H1 (cell line): ENCODE measurements around the gene TAF3. TPM values are rescaled to one million over a fixed set of nuclear protein-coding genes. Genes with fewer than 3 reads are reported as not detected.

Experiments used
- CTCF ChIA-PET: fragments of 300-600 bp; sonication (Branson Sonifier 250); formaldehyde crosslinking; loops from one replicate; lab custom pipeline; 2021; ENCODE audit not compliant: partially characterized antibody; lab: Charles Lee
- POLR2A ChIA-PET: fragments of 300-600 bp; sonication (Branson Sonifier 250); formaldehyde crosslinking; loops from one replicate; lab custom pipeline; 2021; ENCODE audit warnings: inconsistent platforms; ENCODE audit not compliant: partially characterized antibody; lab: Charles Lee
- DNase-seq, 2 experiments: peaks; one replicate each; pipeline versions ENCODE4 v3.0.0 to v3.0.0-alpha.2; 2010 to 2022; ENCODE audit warnings: low spot score in 2 of 2, low read depth in 1 of 2, mixed read lengths in 1 of 2
- FAIRE-seq: peaks from 2 replicates; lab custom pipeline; 2011; peaks lifted over from hg19 to GRCh38; lab: Jason Lieb, UNC
- H2AFZ ChIP-seq: 2 replicates; pipeline ENCODE4 v1.8.1; 2012; ENCODE audit warnings: low read length, inconsistent platforms
- H2AK5ac ChIP-seq: 2 replicates; pipeline ENCODE4 v1.6.1; 2013; ENCODE audit warnings: low read depth, low read length
- H2BK120ac ChIP-seq: replicated peaks from 2 replicates; pipeline ENCODE3; 2013; ENCODE audit warnings: low read depth, low read length, inconsistent platforms
- H2BK12ac ChIP-seq: 2 replicates; pipeline ENCODE4 v1.6.1; 2013; ENCODE audit warnings: low read depth, low read length
- H2BK15ac ChIP-seq: 2 replicates; pipeline ENCODE4 v1.6.1; 2013; ENCODE audit warnings: low read length
- H2BK20ac ChIP-seq: 2 replicates; pipeline ENCODE4 v1.6.1; 2013; ENCODE audit warnings: low read length
- H2BK5ac ChIP-seq: 2 replicates; pipeline ENCODE4 v1.6.1; 2013; ENCODE audit warnings: low read depth, low read length
- H3K14ac ChIP-seq: 2 replicates; pipeline ENCODE4 v1.6.1; 2013; ENCODE audit warnings: inconsistent platforms; ENCODE audit not compliant: insufficient read length
- H3K18ac ChIP-seq: 2 replicates; pipeline ENCODE4 v1.6.1; 2013; ENCODE audit warnings: low read length; ENCODE audit errors: extremely low read depth
- H3K23ac ChIP-seq: 2 replicates; pipeline ENCODE4 v1.6.1; 2013; ENCODE audit warnings: inconsistent platforms; ENCODE audit not compliant: insufficient read length
- H3K23me2 ChIP-seq: 2 replicates; pipeline ENCODE4 v1.6.1; 2013; ENCODE audit warnings: low read depth, low read length
- H3K27ac ChIP-seq: 2 replicates; pipeline ENCODE4 v1.6.1; 2011; ENCODE audit warnings: low read depth, low read length, inconsistent platforms
- H3K27me3 ChIP-seq, 4 experiments: replicated peaks in 1 of 4; 1 replicate in 1 of 4; 2 replicates in 3 of 4; pipeline versions ENCODE4 v1.6.1 to v1.8.1; 2011 to 2013; ENCODE audit warnings: low read length in 3 of 4, mild to moderate bottlenecking in 3 of 4, inconsistent platforms in 2 of 4, mixed read lengths in 2 of 4, moderate library complexity in 1 of 4; ENCODE audit not compliant: control insufficient read depth in 3 of 4, insufficient read depth in 3 of 4; ENCODE audit errors: extremely low read depth in 1 of 4
- H3K36me3 ChIP-seq, 4 experiments: 2 replicates each; pipeline versions ENCODE4 v1.6.1 to v1.8.1; 2011 to 2013; ENCODE audit warnings: mild to moderate bottlenecking in 4 of 4, low read length in 3 of 4, moderate library complexity in 2 of 4, control low read depth in 1 of 4, inconsistent platforms in 1 of 4; ENCODE audit not compliant: insufficient read depth in 4 of 4, control insufficient read depth in 2 of 4
- H3K4ac ChIP-seq: replicated peaks from 2 replicates; pipeline ENCODE3; 2013; ENCODE audit warnings: low read length, low read depth, mixed read lengths, inconsistent platforms; ENCODE audit not compliant: insufficient read length
- H3K4me1 ChIP-seq, 4 experiments: replicated peaks in 1 of 4; 1 replicate in 1 of 4; 2 replicates in 3 of 4; pipeline versions ENCODE4 v1.6.1 to v1.8.1; 2011 to 2013; ENCODE audit warnings: low read length in 3 of 4, inconsistent platforms in 2 of 4, mixed read lengths in 1 of 4; ENCODE audit not compliant: insufficient read depth in 4 of 4, control insufficient read depth in 3 of 4
- H3K4me2 ChIP-seq, 2 experiments: 2 replicates each; pipeline versions ENCODE4 v1.6.1 to v1.8.1; 2011 to 2013; ENCODE audit warnings: low read depth in 2 of 2, low read length in 2 of 2, control low read depth in 1 of 2, inconsistent platforms in 1 of 2, mild to moderate bottlenecking in 1 of 2; ENCODE audit not compliant: insufficient read depth in 1 of 2
- H3K4me3 ChIP-seq, 4 experiments: fragments of 200-600, 300-600 bp in 1 of 4; sonication (generic), shearing (Covaris generic), sonication (Bioruptor Twin) in 1 of 4; 2 replicates each; pipeline versions ENCODE4 v1.5.1 to v1.8.1; 2011 to 2016; ENCODE audit warnings: low read length in 4 of 4, low read depth in 3 of 4, control low read depth in 2 of 4, inconsistent platforms in 2 of 4, mild to moderate bottlenecking in 2 of 4, mixed read lengths in 1 of 4, moderate library complexity in 1 of 4; ENCODE audit not compliant: insufficient read depth in 2 of 4; ENCODE audit errors: extremely low read depth in 1 of 4
- H3K56ac ChIP-seq: replicated peaks from 2 replicates; pipeline ENCODE3; 2013; ENCODE audit warnings: low read depth, mild to moderate bottlenecking, mixed read lengths, low read length, inconsistent platforms; ENCODE audit not compliant: insufficient read length
- H3K79me1 ChIP-seq: 2 replicates; pipeline ENCODE4 v1.6.1; 2013; ENCODE audit warnings: low read depth, low read length, control low read depth
- H3K79me2 ChIP-seq, 2 experiments: 2 replicates each; pipeline versions ENCODE4 v1.6.1 to v1.8.1; 2012 to 2013; ENCODE audit warnings: low read length in 2 of 2, mild to moderate bottlenecking in 2 of 2, inconsistent platforms in 1 of 2; ENCODE audit not compliant: insufficient read depth in 2 of 2, control insufficient read depth in 1 of 2
- H3K9ac ChIP-seq, 4 experiments: replicated peaks in 1 of 4; 1 replicate in 1 of 4; 2 replicates in 3 of 4; pipeline versions ENCODE4 v1.6.1 to v1.8.1; 2011 to 2013; ENCODE audit warnings: low read depth in 3 of 4, low read length in 3 of 4, control low read depth in 2 of 4, mild to moderate bottlenecking in 2 of 4, moderate library complexity in 2 of 4, inconsistent platforms in 1 of 4; ENCODE audit errors: extremely low read depth in 1 of 4
- H3K9me3 ChIP-seq, 2 experiments: 2 replicates each; pipeline versions ENCODE4 v1.6.1 to v1.8.1; 2012 to 2013; ENCODE audit warnings: mild to moderate bottlenecking in 2 of 2, moderate library complexity in 2 of 2, control low read depth in 1 of 2, inconsistent platforms in 1 of 2, low read depth in 1 of 2, low read length in 1 of 2, mixed read lengths in 1 of 2; ENCODE audit not compliant: insufficient read depth in 2 of 2
- H4K20me1 ChIP-seq, 2 experiments: replicated peaks in 1 of 2; 2 replicates each; pipeline versions ENCODE3 to v1.8.1; 2011 to 2013; ENCODE audit warnings: inconsistent platforms in 2 of 2, low read length in 2 of 2, mild to moderate bottlenecking in 1 of 2; ENCODE audit not compliant: insufficient read depth in 2 of 2, control insufficient read depth in 1 of 2
- H4K5ac ChIP-seq: 2 replicates; pipeline ENCODE4 v1.6.1; 2013; ENCODE audit warnings: low read length, low read depth, mixed read lengths, inconsistent platforms; ENCODE audit not compliant: insufficient read length
- H4K8ac ChIP-seq: 2 replicates; pipeline ENCODE4 v1.8.0; 2013; ENCODE audit warnings: mild to moderate bottlenecking, moderate library complexity, low read length, inconsistent platforms; ENCODE audit not compliant: insufficient read depth; ENCODE audit errors: extremely low read depth
- H4K91ac ChIP-seq: replicated peaks from 2 replicates; pipeline ENCODE3; 2013; ENCODE audit warnings: low read length, mixed read lengths, inconsistent platforms; ENCODE audit not compliant: insufficient read length
- CREB1 ChIP-seq: IDR thresholded peaks from 2 replicates; pipeline ENCODE4 v1.6.1; 2012; ENCODE audit warnings: inconsistent platforms
- TEAD4 ChIP-seq: IDR thresholded peaks from 2 replicates; pipeline ENCODE4 v1.6.1; 2012; ENCODE audit warnings: low read depth, low read length, inconsistent platforms, mixed read lengths
- YY1 ChIP-seq: IDR thresholded peaks from 2 replicates; pipeline ENCODE4 v1.6.1; 2011; ENCODE audit warnings: low read depth, mild to moderate bottlenecking, low read length
- WGBS, 2 experiments: shearing (Covaris generic) in 1 of 2; methylation state at CpG; one replicate each; pipeline versions ENCODE4 v1.1.6 to v1.1.7; 2013 to 2015; ENCODE audit warnings: low lambda C conversion rate in 2 of 2, mixed read lengths in 2 of 2, inconsistent platforms in 1 of 2, low coverage in 1 of 2, missing lambda C conversion rate in 1 of 2; ENCODE audit not compliant: insufficient replicate concordance in 2 of 2, insufficient coverage in 1 of 2, insufficient read length in 1 of 2; ENCODE audit errors: extremely low coverage in 1 of 2, missing lambda C conversion rate in 1 of 2; 5-methylcytosine and 5-hydroxymethylcytosine counted together
- polyA plus RNA-seq, 7 experiments: library from polyadenylated mRNA; depleted of rRNA in 3 of 7; stranded (reverse) in 5 of 7; unstranded in 2 of 7; fragments of >200 nt in 5 of 7; fragments of 200-250 nt in 2 of 7; gene quantifications; 1 replicate in 5 of 7; 2 replicates in 1 of 7; 4 replicates in 1 of 7; pipeline versions ENCODE4 v1.2.1 to v1.2.3, GENCODE V29; 2011 to 2013; ENCODE audit warnings: missing spikeins in 2 of 7, mixed read lengths in 2 of 7
- total RNA-seq: library from RNA; stranded (reverse); fragmentation: NEBNext Ultra II Directional; extraction: Animal tissue kit (Norgen Biotek cat#: 25700); gene quantifications from 2 replicates; pipeline ENCODE4 v1.2.1, GENCODE V29; 2021

TAF3 gene
- total and polyA plus RNA-seq, 2 of the 8 experiments (the other 6 are each of a cell fraction or from before 2014, with no cell fraction given) = 1.5 to 11.2 TPM

- no peak overlapping the region for H2BK120ac ChIP-seq
- no peak overlapping the region for H2BK5ac ChIP-seq
- no peak overlapping the region for H2AK5ac ChIP-seq
- DNase-seq (peak in 1 of 2 experiments; percentile 15), FAIRE-seq (no peak)
- no peak overlapping the region for H3K9ac ChIP-seq
- H3K79me1 ChIP-seq = no peaks in the 10 kb centered on the region; the same call in 1 of the 2 replicates
- H3K27ac ChIP-seq = no peak overlapping the region
- no peaks in the 10 kb centered on the region for H3K27me3 ChIP-seq
- peaks cover 0 to 2% of the 10 kb centered on the region in 2 experiments for H4K20me1 ChIP-seq
- no peak overlapping the region for H4K5ac ChIP-seq
- H3K23me2 ChIP-seq = no peaks in the 10 kb centered on the region
- WGBS, 2 experiments = 83% methylated on average over 4 of the region's 4 CpGs; no CpG with 5 or more reads in 1 of the 2 experiments
- H3K4ac ChIP-seq = no peak overlapping the region
- no peak overlapping the region for H2BK20ac ChIP-seq
- H3K23ac ChIP-seq = no peak overlapping the region
- no peaks in the 10 kb centered on the region for H3K36me3 ChIP-seq
- peaks cover 0 to 4% (median 0%) of the 10 kb centered on the region in 4 experiments; a peak in 2 of 7 replicates for H3K4me1 ChIP-seq
- no peak overlapping the region; the same call in 1 of the 2 replicates for H2BK12ac ChIP-seq
- CTCF ChIA-PET = interaction anchor here (0.6 to 0.7 kb wide), 2 partner anchors 168 to 383 kb away, joined by 3 to 4 read pairs; no protein-coding TSS in a partner anchor
- no peak overlapping the region for H3K56ac ChIP-seq
- POLR2A ChIA-PET = no interaction called here
- H3K4me3 ChIP-seq = no peak overlapping the region
- H4K91ac ChIP-seq = no peak overlapping the region
- H3K9me3 ChIP-seq = 0 out of 4 replicates have a peak, but pooled peaks cover 0 to 3% of the 10 kb centered on the region in 2 experiments
- H2AFZ ChIP-seq = no peak overlapping the region
- no peak overlapping the region; a peak in 1 of 4 replicates for H3K4me2 ChIP-seq
- peaks cover 0 to 9% of the 10 kb centered on the region in 2 experiments; a peak in 1 of 4 replicates for H3K79me2 ChIP-seq
- H3K18ac ChIP-seq = no peak overlapping the region
- H3K14ac ChIP-seq = no peak overlapping the region
- H4K8ac ChIP-seq = no peak overlapping the region
- TF ChIP-seq YY1 (peak; percentile 67; the same call in 1 of the 2 replicates), TEAD4 (peak; percentile 95), CREB1 (no peak)
- H2BK15ac ChIP-seq = no peak overlapping the region
Observed at GRCh38 chr10:7855205-7855604, 36.9 kb downstream of the TAF3 start.
